ENCODE results near the gene NEK2. TPM values are rescaled to one million over a fixed set of nuclear protein-coding genes. Genes with fewer than 3 reads are reported as not detected.
"Not testable (repeated sequence)": the region's sequence is repeated elsewhere in the genome, so short reads cannot be mapped to it uniquely, and the experiment has no call there.

NEK2 gene
- total RNA-seq, 3 donors from 2014 or later: 1.2 to 2.0 (median 2.0) TPM

- DNase-seq (no peak), ATAC-seq (no peak)
- no peaks in the 10 kb centered on the region for H3K36me3 Mint-ChIP-seq (ENCODE audit: insufficient read depth)
- H3K9me3 Mint-ChIP-seq: no peaks in the 10 kb centered on the region
- H3K4me3 Mint-ChIP-seq: no peak overlapping the region
- H3K4me1 Mint-ChIP-seq (ENCODE audit: low read depth): no peaks in the 10 kb centered on the region
- peaks cover under 1% of the 10 kb centered on the region for H3K27me3 Mint-ChIP-seq (ENCODE audit: low read depth)
These were observed 24.5 kb downstream of the NEK2 start for GRCh38 chr1:211650904-211651303.

- Mint-ChIP-seq H3K36me3 (ENCODE audit: insufficient read depth) (no peaks in the 10 kb centered on the region), H3K4me3 (no peak overlapping the region), H3K9me3 (no peaks in the 10 kb centered on the region), H3K27me3 (ENCODE audit: low read depth) (no peaks in the 10 kb centered on the region), H3K4me1 (ENCODE audit: low read depth) (no peaks in the 10 kb centered on the region)
- DNase-seq (no peak), ATAC-seq (peak; percentile 43 to 54)
These were observed 26.2 kb downstream of the NEK2 start for GRCh38 chr1:211648980-211649934.

GRCh38 chr1:211648336-211648735, 27.1 kb downstream of the NEK2 start:
- H3K36me3 Mint-ChIP-seq (ENCODE audit: insufficient read depth): no peaks in the 10 kb centered on the region
- DNase-seq (no peak), ATAC-seq (no peak)
- no peaks in the 10 kb centered on the region for H3K9me3 Mint-ChIP-seq
- peaks cover 8% of the 10 kb centered on the region for H3K4me1 Mint-ChIP-seq (ENCODE audit: low read depth)
- H3K27me3 Mint-ChIP-seq (ENCODE audit: low read depth): no peaks in the 10 kb centered on the region
- H3K4me3 Mint-ChIP-seq: no peak overlapping the region

GRCh38 chr1:211647711-211648121, 27.7 kb downstream of the NEK2 start:
- H3K27me3 Mint-ChIP-seq (ENCODE audit: low read depth): no peaks in the 10 kb centered on the region
- H3K9me3 Mint-ChIP-seq: no peaks in the 10 kb centered on the region
- no peak for DNase-seq
- no peak overlapping the region for H3K4me3 Mint-ChIP-seq
- H3K4me1 Mint-ChIP-seq (ENCODE audit: low read depth): peaks cover 11% of the 10 kb centered on the region
- H3K36me3 Mint-ChIP-seq (ENCODE audit: insufficient read depth): no peaks in the 10 kb centered on the region
- ATAC-seq: no peak

- no peaks in the 10 kb centered on the region for H3K27me3 Mint-ChIP-seq (ENCODE audit: low read depth)
- H3K36me3 Mint-ChIP-seq (ENCODE audit: insufficient read depth): no peaks in the 10 kb centered on the region
- peaks cover 11% of the 10 kb centered on the region for H3K4me1 Mint-ChIP-seq (ENCODE audit: low read depth)
- no peak overlapping the region for H3K4me3 Mint-ChIP-seq
- ATAC-seq (no peak), DNase-seq (no peak)
- H3K9me3 Mint-ChIP-seq: no peaks in the 10 kb centered on the region
These were observed 28.9 kb downstream of the NEK2 start for GRCh38 chr1:211646566-211646965.

- not testable (repeated sequence) for H3K36me3 Mint-ChIP-seq (ENCODE audit: insufficient read depth); H3K4me3 Mint-ChIP-seq; H3K27me3 Mint-ChIP-seq (ENCODE audit: low read depth); ATAC-seq; DNase-seq; H3K9me3 Mint-ChIP-seq
- H3K4me1 Mint-ChIP-seq (ENCODE audit: low read depth): peaks cover 11% of the 10 kb centered on the region
These were observed 29.8 kb downstream of the NEK2 start for GRCh38 chr1:211645601-211646000.

GRCh38 chr1:211644653-211645052, 30.8 kb downstream of the NEK2 start:
- H3K36me3 Mint-ChIP-seq (ENCODE audit: insufficient read depth): no peaks in the 10 kb centered on the region

GRCh38 chr1:211643324-211644212, 31.9 kb downstream of the NEK2 start:
- no peak for DNase-seq
- no peak overlapping the region for H3K4me3 Mint-ChIP-seq

More at GRCh38 chr1:211644653-211645052, 30.8 kb downstream of the NEK2 start:
- no peak for DNase-seq
- no peak for ATAC-seq
- Mint-ChIP-seq H3K4me3 (no peak overlapping the region), H3K9me3 (no peaks in the 10 kb centered on the region), H3K4me1 (ENCODE audit: low read depth) (peaks cover 11% of the 10 kb centered on the region), H3K27me3 (ENCODE audit: low read depth) (no peaks in the 10 kb centered on the region)

GRCh38 chr1:211642870-211643269, 32.6 kb downstream of the NEK2 start:
- no peak for DNase-seq
- no peaks in the 10 kb centered on the region for H3K9me3 Mint-ChIP-seq
- H3K4me3 Mint-ChIP-seq: no peak overlapping the region
- H3K27me3 Mint-ChIP-seq (ENCODE audit: low read depth): no peaks in the 10 kb centered on the region
- no peaks in the 10 kb centered on the region for H3K36me3 Mint-ChIP-seq (ENCODE audit: insufficient read depth)
- H3K4me1 Mint-ChIP-seq (ENCODE audit: low read depth): peaks cover 11% of the 10 kb centered on the region
- ATAC-seq: no peak

More at GRCh38 chr1:211643324-211644212, 31.9 kb downstream of the NEK2 start:
- Mint-ChIP-seq H3K27me3 (ENCODE audit: low read depth) (no peaks in the 10 kb centered on the region), H3K9me3 (no peaks in the 10 kb centered on the region), H3K36me3 (ENCODE audit: insufficient read depth) (no peaks in the 10 kb centered on the region), H3K4me1 (ENCODE audit: low read depth) (peaks cover 11% of the 10 kb centered on the region)
- peak; percentile 14 to 60 for ATAC-seq

GRCh38 chr1:211641942-211642341, 33.5 kb downstream of the NEK2 start:
- DNase-seq (no peak), ATAC-seq (no peak)
- Mint-ChIP-seq H3K4me1 (ENCODE audit: low read depth) (peaks cover 11% of the 10 kb centered on the region), H3K9me3 (no peaks in the 10 kb centered on the region), H3K4me3 (no peak overlapping the region), H3K27me3 (ENCODE audit: low read depth) (no peaks in the 10 kb centered on the region), H3K36me3 (ENCODE audit: insufficient read depth) (no peaks in the 10 kb centered on the region)

- ATAC-seq (no peak), DNase-seq (no peak)
- peaks cover 11% of the 10 kb centered on the region for H3K4me1 Mint-ChIP-seq (ENCODE audit: low read depth)
- no peaks in the 10 kb centered on the region for H3K27me3 Mint-ChIP-seq (ENCODE audit: low read depth)
- no peaks in the 10 kb centered on the region for H3K36me3 Mint-ChIP-seq (ENCODE audit: insufficient read depth)
- H3K9me3 Mint-ChIP-seq: no peaks in the 10 kb centered on the region
- H3K4me3 Mint-ChIP-seq: no peak overlapping the region
These were observed 34.2 kb downstream of the NEK2 start for GRCh38 chr1:211641044-211641800.

GRCh38 chr1:211640301-211640630, 35.2 kb downstream of the NEK2 start:
- DNase-seq (no peak), ATAC-seq (no peak)
- Mint-ChIP-seq H3K36me3 (ENCODE audit: insufficient read depth) (no peaks in the 10 kb centered on the region), H3K4me3 (no peak overlapping the region), H3K27me3 (ENCODE audit: low read depth) (no peaks in the 10 kb centered on the region), H3K4me1 (ENCODE audit: low read depth) (peaks cover 11% of the 10 kb centered on the region), H3K9me3 (no peaks in the 10 kb centered on the region)

GRCh38 chr1:211639475-211640300, 35.7 kb downstream of the NEK2 start:
- no peak overlapping the region for H3K4me3 Mint-ChIP-seq
- peaks cover 11% of the 10 kb centered on the region for H3K4me1 Mint-ChIP-seq (ENCODE audit: low read depth)
- no peaks in the 10 kb centered on the region for H3K9me3 Mint-ChIP-seq
- ATAC-seq (no peak), DNase-seq (no peak)
- no peaks in the 10 kb centered on the region for H3K27me3 Mint-ChIP-seq (ENCODE audit: low read depth)
- H3K36me3 Mint-ChIP-seq (ENCODE audit: insufficient read depth): no peaks in the 10 kb centered on the region

All from activated T-cell treated with anti-CD3 and anti-CD28 coated beads, Interleukin-2, amount 50 U/mL, for 4 hours (primary cell).